SK-N-MC (cell line): ENCODE data around the gene MYLK2.

Source experiments
- EZH2 ChIP-seq: fragments of 200-600 bp; sonication (generic); IDR thresholded peaks from one replicate; pipeline ENCODE4 v1.6.1; 2017; ENCODE audit warnings: antibody characterized with exemption
- POLR2AphosphoS5 ChIP-seq: IDR thresholded peaks from 2 replicates; pipeline ENCODE4 v1.6.1; 2012; ENCODE audit warnings: mild to moderate bottlenecking, low read depth, low read length, borderline replicate concordance

- TF ChIP-seq EZH2: no peak
- TF ChIP-seq POLR2AphosphoS5: no peak
These were observed 56.5 kb downstream of the MYLK2 start for GRCh38 chr20:31875671-31876070.
